Ecto neural progenitor cell (in vitro differentiated cells): Measurements from ENCODE around the gene NTSR2.

ENCODE experiments used
- DNase-seq: peaks from one replicate; pipeline ENCODE4 v3.0.0-alpha.2; 2018; ENCODE audit warnings: low spot score

Gene NTSR2

GRCh38 chr2:11657646-11658045 lies 12.3 kb downstream of the NTSR2 start:
- no peak for DNase-seq

GRCh38 chr2:11657195-11657594 lies 12.8 kb downstream of the NTSR2 start:
- DNase-seq = no peak

DNA sequence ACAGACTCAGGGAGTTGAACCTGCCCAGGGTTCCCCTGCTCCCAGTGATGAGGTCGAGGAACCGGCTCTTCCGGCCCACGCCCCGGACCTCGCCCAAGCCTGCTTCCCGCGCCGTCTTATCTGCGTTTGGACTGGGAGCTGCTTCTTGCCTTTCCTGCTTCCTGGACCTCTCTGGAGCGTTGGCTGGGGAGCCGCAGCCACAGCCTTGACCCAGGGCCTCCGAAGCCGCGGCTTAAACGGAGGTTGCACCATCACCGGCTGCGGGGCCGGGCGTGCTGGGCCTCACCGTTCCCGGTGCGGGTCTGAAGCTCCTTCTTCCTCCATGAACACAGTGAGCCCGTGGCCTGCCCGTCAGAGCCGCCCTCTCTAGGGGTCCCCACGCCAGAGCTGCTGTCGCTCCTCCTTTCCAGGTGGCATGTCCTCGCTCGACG lies 13.3 kb downstream of the NTSR2 start:
- peak; percentile 48 for DNase-seq

GRCh38 chr2:11656252-11656651 lies 13.7 kb downstream of the NTSR2 start:
- no peak for DNase-seq

DNA sequence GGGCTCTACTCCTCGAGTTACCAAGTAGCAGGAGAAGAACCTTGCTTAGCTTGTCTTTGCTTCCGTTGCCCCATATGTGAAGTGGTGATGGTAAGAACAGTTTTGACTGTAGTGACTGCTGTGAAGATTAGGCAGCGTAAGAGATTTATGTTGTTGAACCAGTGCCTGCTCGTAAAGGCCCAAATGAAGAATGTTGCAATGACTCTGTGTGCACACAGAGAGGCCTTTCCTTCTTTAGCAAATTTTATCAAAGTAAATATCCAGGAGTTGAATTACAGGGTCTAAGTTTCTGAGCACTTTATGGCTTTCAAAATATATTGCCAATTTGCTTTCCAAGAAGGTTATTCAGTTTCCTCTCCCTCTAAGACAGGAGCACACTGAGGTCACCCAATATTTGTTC lies 14.5 kb downstream of the NTSR2 start:
- no peak for DNase-seq

- DNase-seq = no peak
Observed at GRCh38 chr2:11652553-11652952, 17.4 kb downstream of the NTSR2 start.

GRCh38 chr2:11651856-11652548 lies 18.0 kb downstream of the NTSR2 start:
- DNase-seq = no peak

DNA sequence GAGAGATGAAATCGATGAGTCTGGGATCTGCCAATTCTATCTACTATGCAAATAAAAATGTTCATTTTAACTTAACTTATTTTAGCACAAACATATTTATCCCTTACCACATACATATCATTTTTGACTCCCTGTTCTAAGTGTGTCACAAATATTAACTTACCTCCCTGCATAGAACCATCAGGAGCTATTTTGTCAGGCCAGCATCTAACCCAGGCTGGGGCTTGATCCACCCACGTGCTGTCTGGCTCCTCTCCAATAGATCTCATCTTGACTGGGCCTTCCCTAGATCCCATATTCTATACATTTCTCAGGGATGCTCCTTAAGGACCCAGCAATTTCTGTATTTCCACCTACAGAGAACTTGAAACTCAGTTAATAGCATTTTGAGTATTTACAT lies 20.9 kb downstream of the NTSR2 start:
- no peak for DNase-seq

DNA sequence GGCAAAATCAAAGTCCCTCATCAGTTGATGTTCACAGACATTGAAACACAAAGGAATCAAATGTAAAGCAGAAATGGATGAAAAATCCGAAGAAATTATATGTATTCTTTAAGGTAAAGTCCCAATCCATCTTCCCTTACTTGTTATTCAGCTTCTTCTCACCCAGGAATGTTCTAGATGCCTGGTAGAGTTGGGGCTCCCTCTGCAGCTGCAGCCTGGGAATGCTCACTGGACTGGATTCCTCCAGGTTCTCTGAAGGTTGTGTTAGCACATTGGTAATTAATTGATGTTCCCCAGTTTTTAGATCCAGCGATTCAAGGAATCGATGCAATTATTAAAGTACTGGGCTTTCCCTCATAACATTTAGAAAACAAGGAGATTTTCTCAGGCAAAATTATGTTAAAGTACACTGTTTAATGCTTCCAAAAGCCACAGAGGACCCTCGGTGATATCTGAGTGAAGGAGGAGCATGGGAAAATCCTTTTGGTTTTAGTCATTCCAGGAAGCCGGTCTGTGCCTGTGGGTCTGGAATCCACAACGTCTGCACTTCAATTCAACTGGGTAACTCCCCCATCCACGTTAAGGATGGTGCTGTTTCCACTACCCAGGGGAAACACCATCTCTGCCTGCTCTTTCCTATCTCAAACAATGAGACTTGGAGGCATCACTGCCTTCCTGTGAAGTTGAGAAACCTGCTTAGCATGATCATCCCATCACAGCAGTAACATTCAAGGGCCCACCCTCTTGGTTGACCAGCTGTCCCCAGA lies 22.0 kb downstream of the NTSR2 start:
- DNase-seq = no peak

GRCh38 chr2:11646530-11646929 lies 23.5 kb downstream of the NTSR2 start:
- DNase-seq = no peak

DNA sequence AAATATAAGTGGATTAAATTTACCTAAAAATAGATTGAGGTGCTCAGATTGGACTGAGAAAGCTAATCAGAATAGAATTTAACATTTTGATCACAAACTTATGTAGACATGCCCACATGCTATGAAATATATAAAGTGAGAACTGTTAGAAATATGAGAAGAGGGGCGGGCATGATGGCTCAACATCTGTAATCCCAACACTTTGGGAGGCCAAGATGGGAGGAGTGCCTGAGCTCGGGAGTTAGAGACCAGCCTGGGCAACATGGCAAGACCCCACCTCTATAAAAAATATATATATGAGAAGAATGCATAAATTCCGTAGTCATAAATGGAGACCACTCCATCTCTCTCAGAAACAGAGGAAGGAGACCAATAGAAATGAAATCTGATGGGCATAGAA lies 25.7 kb downstream of the NTSR2 start:
- no peak for DNase-seq

DNA sequence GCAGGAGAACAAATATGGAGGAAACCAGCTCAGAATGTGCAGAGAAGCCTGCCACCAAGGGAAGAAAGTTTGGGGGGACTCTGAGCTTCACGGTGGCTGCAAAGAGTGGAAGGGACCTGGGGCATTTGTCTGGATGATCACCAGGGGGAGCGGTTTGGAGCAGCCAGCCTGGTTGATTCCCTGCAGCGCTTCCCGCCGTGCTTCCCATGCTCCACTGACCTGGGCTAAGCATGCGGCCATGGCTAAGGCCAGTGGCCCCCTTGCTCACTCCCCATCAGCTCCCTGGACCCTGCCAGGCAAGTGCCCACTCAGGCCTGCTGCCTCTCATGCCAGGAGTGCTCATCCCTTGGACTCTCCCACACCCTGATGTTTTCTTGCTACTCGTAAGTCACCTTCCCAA lies 27.0 kb downstream of the NTSR2 start:
- no peak for DNase-seq

DNA sequence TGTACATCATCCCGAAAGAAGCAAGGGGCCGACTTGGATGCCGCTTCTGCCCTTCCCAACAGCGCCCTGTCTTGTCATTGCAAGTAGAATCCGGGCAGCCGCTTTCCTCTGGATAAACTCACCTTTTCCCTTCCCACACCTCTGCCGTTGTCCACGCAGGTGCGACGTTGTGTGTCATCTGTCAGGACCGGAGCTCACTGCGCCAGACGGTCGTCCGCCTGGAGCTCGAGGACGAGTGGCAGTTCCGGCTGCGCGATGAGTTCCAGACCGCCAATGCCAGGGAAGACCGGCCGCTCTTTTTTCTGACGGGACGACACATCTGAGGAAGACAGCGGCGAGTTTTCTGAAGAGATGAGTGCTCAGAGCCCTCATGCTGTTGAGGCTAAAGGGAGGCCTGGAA lies 29.9 kb downstream of the NTSR2 start:
- DNase-seq = no peak

DNA sequence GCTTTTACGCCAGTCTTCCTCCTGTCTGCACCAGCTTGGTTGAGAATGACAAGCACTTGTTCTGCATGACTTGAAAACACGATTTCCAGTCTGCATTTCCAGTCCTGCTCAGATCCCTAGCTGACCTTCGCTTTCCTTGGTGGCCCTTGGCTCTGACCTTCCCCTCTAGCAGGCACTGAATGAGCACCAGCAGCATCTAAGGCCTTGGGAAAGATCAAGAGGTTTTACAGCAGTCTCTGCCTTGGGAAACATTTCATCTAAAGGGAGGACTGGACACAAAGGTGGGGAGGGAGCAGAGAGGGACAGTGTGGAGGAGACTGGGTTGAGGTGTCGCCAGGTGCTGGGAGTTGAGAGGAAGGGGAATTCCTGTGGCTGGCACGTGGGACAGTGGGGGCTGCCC lies 30.5 kb downstream of the NTSR2 start:
- DNase-seq = no peak

DNA sequence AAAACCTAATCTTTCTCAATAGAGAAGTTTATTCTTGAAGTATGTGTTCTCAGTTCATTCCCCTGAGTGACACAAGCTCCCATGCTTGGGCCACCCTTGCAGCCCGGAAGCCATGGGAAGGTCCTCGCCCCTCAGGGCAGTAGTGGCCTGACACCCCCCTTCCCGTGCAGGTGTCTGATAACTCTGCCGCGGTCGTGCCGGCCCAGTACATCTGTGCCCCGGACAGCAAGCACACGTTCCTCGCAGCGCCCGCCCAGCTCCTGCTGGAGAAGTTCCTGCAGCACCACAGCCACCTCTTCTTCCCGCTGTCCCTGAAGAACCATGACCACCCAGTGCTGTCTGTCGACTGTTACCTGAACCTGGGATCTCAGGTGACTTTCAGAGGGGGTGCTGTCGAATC lies 32.4 kb downstream of the NTSR2 start:
- DNase-seq = no peak

DNA sequence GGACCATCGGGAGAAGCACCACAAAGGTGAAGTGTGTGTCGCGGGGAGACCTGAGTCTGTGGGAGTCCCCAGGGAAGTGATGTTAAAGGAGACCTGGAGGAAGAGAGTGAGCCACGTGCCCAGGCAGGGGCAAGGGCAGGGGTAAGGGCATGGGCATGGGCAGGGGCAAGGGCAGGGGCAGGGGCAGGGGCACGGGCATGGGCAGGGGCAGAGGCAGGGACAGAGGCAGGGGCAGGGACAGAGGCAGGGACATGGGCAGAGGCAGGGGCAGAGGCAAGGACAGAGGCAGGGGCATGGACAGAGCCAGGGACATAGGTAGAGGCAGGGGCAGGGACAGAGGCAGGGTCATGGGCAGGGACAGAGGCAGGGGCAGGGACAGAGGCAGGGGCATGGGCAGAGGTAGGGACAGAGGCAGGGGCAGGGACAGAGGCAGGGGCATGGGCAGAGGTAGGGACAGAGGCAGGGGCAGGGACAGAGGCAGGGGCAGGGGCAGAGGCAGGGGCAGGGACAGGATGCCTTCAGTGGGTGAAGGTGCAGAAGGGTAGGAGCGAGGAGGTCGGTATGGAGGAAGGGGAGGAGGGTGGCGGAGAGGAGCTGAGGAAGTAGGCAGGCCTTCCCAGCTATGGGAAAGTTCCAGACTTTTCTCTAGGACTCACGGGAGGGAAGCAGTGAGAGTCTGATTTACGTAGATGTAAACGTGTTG lies 33.3 kb downstream of the NTSR2 start:
- no peak for DNase-seq

DNA sequence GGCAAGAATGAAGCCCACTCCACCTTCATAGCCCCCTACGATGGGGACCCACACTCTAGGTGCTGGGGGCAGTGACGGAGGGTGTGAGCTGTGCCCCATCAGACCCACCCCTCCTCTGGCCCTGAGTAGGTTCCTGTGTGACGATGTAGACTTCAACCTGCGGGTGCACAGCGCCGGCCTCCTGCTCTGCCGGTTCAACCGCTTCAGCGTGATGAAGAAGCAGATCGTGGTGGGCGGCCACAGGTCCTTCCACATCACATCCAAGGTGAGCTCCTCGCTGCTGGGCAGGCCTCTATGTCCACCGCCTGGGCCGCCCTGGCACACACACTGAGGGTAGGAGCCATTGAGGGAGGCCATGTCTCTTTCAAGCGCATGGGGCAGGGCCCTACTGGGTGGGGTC lies 34.9 kb downstream of the NTSR2 start:
- no peak for DNase-seq

DNA sequence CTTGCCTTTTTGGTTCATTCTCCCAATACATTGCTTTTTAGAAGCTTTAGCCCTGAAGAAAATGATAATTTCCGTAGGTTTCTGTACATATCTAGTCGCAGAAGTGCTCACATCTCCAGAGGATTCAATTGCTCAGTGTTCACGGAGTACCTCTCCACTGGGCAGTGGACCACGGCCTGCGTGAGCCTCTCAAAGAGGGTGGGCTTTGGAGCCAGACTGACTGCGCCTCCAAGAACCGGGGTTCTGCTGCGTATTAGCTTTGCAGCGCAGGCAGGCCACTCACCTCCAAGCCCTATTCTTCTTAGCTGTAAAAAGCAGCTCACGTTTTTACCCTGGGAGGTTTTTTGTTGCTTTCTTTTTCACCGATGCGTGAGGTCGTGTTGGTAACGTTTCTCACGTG lies 35.4 kb downstream of the NTSR2 start:
- DNase-seq = no peak

DNA sequence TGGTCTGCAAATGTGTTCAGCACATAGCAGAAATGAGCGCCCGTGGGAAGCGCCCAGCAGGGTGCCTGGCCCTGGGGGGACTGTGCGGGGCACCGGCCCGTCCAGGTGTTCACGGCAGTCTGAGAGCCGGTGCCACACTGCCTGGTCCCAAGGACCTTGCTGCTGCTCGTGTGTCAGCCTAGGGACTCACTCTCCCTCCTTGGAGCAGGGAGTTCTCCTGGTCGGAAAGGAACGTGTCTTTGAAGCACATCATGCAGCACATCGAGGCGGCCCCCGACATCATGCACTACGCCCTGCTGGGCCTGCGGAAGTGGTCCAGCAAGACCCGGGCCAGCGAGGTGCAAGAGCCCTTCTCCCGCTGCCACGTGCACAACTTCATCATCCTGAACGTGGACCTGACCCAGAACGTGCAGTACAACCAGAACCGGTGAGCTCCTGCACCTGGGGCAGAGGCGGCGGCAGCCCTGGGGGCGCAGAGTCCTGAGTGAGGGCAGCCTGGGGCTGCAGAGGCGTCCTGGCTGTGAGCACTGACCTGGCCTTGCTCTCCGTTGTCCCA lies 36.0 kb downstream of the NTSR2 start:
- no peak for DNase-seq

- DNase-seq = no peak
Observed at GRCh38 chr2:11631462-11631861, 38.5 kb downstream of the NTSR2 start.

GRCh38 chr2:11630855-11631254 lies 39.1 kb downstream of the NTSR2 start:
- DNase-seq = no peak

- no peak for DNase-seq
Observed at GRCh38 chr2:11629851-11630250, 40.1 kb downstream of the NTSR2 start.

DNA sequence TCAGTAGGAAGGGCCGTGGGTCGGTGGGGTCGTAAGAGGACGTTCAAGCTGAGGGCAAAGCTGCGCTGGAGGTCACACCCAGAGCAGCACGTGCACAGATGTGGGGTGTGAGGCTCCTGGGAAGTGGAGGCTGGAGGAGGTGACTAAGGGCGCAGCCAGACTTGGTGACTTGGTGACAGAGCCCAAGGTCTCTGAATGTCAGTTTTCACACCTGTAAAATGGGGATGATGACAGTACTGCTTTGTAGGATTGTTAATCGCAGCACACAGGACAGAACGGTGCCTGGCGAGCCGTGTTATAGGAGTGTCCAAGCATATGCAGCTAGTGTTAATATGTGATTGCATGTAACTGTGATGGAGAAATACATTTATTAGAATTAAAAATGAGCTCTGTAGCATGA lies 40.8 kb downstream of the NTSR2 start:
- no peak for DNase-seq
